ENCODE measurements around the gene PRIM1.
"Not testable (repeated sequence)": the region's sequence is repeated elsewhere in the genome, so short reads cannot be mapped to it uniquely, and the experiment has no call there.

Gene PRIM1

DNA sequence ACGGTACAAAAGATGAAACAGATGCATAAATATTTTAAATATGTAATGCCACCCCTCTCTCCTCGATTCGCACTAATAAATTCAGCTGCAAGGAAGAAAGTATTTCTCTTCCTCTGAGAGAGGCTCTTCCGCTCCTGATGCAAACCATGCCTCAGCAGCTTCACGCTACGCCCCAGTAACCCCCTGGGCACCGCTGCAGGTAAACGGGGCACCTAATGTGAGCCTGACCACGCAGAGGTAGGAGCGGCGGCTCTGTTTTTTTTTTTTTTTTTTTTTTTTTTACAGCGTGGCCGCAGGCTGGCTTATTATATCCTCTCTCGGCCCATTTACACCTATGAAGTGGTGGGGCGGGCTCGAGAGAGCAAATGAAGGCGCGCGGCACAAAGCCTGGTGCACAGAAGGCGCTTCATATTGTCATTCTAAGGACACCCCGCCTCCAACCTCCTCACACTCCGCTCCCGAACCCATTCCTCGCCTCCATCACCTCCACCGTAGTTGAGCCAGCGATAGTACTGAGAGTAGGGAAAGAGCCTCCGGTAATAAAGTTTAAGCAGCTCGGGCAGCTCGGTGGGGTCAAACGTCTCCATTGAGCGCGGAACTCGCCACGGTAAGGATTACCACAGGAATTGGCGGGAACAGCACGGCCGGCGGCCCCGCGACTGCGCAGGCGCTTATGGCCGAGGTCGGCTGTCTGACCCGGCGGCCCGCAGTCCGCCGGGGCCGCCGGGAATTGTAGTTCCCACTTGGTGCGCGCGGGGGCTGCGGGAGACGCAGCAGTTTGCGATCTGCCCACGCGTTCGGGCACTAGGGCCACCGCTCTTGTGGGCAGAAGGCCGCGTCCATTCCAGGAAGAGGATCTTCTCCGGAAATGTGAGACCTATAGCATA is at the start of gene PRIM1:
TSS of gene PRIM1 (minus strand) at position 612 of the 887 bp plus-strand sequence. CDS start at position 587, 25 bp downstream.
- no peak for TF ChIP-seq CTCF (IDR thresholded peaks at IDR 0.05; ENCODE audit: low read depth, low read length, missing control alignments)
- DNase-seq (ENCODE audit: low read depth), result peak; percentile 62
- peak within 1 kb of the TSS; percentile 67 for H3K4me3 ChIP-seq (ENCODE audit: low read depth, low read length)

DNA sequence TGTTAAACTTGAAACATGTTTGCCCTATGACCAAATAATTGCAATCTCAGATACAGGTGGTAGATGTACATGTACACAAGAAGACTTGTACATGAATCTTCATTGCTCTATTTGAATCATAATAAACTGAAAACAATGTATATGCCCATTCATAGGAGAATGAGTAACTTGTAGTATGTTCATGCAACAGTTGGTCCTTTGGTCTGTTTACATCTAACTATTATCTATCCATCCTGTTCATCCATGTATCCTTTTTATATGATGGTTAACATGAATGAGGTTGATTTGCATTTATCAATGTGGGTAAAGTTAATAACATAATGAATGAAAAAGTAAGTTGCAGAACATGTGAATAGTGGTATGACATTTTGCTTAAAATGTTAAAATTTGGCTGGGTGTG is 48.1 kb upstream of the PRIM1 start:
- DNase-seq (ENCODE audit: low read depth), result no peak
- TF ChIP-seq CTCF (IDR thresholded peaks at IDR 0.05; ENCODE audit: low read depth, low read length, missing control alignments), result no peak
- no peak overlapping the region for H3K4me3 ChIP-seq (ENCODE audit: low read depth, low read length)

DNA sequence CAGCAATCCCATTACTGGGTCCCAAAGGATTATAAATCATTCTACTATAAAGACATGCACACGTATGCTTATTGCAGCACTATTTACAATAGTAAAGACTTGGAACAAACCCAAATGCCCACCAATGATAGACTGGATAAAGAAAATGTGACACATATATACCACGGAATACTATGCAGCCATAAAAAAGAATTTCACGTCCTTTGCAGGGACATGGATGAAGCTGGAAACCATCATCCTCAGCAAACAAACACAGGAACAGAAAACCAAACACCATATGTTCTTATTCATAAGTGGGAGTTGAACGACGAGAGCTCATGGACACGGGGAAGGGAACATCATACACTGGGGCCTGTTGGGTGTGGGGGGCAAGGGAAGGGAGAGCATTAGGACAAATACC is 47.2 kb upstream of the PRIM1 start:
- H3K4me3 ChIP-seq (ENCODE audit: low read depth, low read length); DNase-seq (ENCODE audit: low read depth): not testable (repeated sequence)

DNA sequence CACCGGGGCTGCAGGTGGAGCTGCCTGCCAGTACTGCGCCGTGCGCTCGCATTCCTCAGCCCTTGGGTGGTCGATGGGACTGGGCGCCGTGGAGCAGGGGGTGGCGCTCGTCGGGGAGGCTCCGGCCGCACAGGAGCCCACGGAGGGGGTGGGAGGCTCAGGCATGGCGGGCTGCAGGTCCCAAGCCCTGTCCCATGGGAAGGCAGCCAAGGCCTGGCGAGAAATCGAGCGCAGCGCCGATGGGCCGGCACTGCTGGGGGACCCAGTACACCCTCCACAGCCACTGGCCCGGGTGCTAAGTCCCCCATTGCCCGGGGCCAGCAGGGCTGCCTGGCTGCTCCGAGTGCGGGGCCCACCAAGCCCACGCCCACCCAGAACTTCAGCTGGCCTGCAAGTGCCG is 43.7 kb upstream of the PRIM1 start:
- not testable (repeated sequence) for H3K4me3 ChIP-seq (ENCODE audit: low read depth, low read length); DNase-seq (ENCODE audit: low read depth)

DNA sequence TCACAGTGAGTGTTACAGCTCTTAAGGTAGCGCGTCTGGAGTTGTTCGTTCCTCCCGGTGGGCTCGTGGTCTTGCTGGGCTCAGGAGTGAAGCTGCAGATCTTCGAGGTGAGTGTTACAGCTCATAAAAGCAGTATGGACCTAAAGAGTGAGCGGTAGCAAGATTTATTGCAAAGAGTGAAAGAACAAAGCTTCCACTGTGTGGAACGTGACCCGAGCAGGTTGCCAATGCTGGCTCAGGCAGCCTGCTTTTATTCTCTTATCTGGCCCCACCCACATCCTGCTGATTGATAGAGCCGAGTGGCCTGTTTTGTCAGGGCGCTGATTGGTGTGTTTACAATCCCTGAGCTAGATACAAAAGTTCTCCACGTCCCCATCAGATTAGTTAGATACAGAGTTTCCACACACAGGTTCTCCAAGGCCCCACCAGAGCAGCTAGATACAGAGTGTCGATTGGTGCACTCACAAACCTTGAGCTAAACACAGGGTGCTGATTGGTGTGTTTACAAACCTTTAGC is 43.0 kb upstream of the PRIM1 start:
- H3K4me3 ChIP-seq (ENCODE audit: low read depth, low read length); DNase-seq (ENCODE audit: low read depth): not testable (repeated sequence)

- DNase-seq (ENCODE audit: low read depth); H3K4me3 ChIP-seq (ENCODE audit: low read depth, low read length): not testable (repeated sequence)
These were observed 41.0 kb upstream of the PRIM1 start for GRCh38 chr12:56793124-56793523.

DNA sequence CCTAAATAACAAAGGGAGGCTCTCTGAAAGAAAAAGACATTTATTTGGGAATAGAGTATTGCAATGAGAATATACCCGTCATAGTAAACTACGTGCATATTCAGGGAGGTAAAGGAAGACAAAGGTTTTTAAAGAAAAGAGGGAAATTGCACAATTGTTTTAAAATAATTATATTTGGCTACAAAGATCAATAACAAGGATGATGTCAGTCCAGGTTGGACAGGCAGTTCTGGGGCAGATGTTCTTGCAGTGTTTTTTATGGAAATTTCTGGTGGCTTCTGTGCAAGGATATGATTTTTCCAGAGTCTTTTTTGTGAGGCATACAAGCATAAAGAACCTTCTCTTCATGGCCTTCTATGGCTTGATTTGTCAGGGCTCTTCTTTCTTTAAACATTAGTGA is 40.6 kb upstream of the PRIM1 start:
- no peak overlapping the region for H3K4me3 ChIP-seq (ENCODE audit: low read depth, low read length)
- no peak for DNase-seq (ENCODE audit: low read depth)
- no peak for TF ChIP-seq CTCF (IDR thresholded peaks at IDR 0.05; ENCODE audit: low read depth, low read length, missing control alignments)

DNA sequence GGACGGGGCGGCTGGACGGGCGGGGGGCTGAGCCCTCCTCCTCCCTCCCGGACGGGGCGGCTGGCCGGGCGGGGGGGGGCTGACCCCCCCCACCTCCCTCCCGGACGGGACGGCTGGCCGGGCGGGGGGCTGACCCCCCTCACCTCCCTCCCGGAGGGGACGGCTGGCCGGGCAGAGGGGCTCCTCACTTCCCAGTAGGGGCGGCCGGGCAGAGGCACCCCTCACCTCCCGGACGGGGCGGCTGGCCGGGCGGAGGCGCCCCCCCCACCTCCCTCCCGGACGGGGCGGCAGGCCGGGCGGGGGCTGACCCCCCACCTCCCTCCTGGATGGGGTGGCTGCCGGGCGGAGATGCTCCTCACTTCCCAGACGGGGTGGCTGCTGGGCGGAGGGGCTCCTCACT is 37.3 kb upstream of the PRIM1 start:
- H3K4me3 ChIP-seq (ENCODE audit: low read depth, low read length); DNase-seq (ENCODE audit: low read depth): not testable (repeated sequence)

GRCh38 chr12:56787498-56787897 is 35.4 kb upstream of the PRIM1 start:
- H3K4me3 ChIP-seq (ENCODE audit: low read depth, low read length), result no peak overlapping the region
- DNase-seq (ENCODE audit: low read depth), result no peak
- no peak for TF ChIP-seq CTCF (IDR thresholded peaks at IDR 0.05; ENCODE audit: low read depth, low read length, missing control alignments)
